HepG2 (cell line): Measurements from ENCODE around the gene RSBN1. TPM values are rescaled to one million over a fixed set of nuclear protein-coding genes. Genes with fewer than 3 reads are reported as not detected.

Source experiments
- BCL6 ChIP-seq: IDR thresholded peaks from 2 replicates; pipeline ENCODE4 v1.6.1; 2016; ENCODE audit warnings: missing genetic modification reagents, missing compliant biosample characterization
- HNRNPK ChIP-seq: fragments of 200-400 bp; formaldehyde crosslinking; IDR thresholded peaks from 2 replicates; pipeline ENCODE4 v1.6.1; 2018; ENCODE audit warnings: low read length, low read depth, moderate library complexity, mild to moderate bottlenecking; ENCODE audit not compliant: poor library complexity, severe bottlenecking
- KDM5A ChIP-seq: fragments of 200-600 bp; sonication (generic); IDR thresholded peaks from 2 replicates; pipeline ENCODE4 v1.7.0; 2018; ENCODE audit warnings: antibody characterized with exemption, mild to moderate bottlenecking, low read length, borderline replicate concordance
- NFE2L1 ChIP-seq: sonication (generic); formaldehyde crosslinking; IDR thresholded peaks from 2 replicates; pipeline ENCODE4 v1.4.0; 2020; ENCODE audit warnings: missing genetic modification reagents, mild to moderate bottlenecking, borderline replicate concordance
- PHF5A ChIP-seq: IDR thresholded peaks from one replicate; pipeline ENCODE4 v1.6.1; 2018; ENCODE audit warnings: low read depth, missing genetic modification reagents; ENCODE audit not compliant: unreplicated experiment
- SNAPC4 ChIP-seq: sonication (generic); formaldehyde crosslinking; IDR thresholded peaks from 2 replicates; pipeline ENCODE4 v1.4.0; 2020; ENCODE audit warnings: mild to moderate bottlenecking, missing genetic modification reagents
- SP4 ChIP-seq: sonication (generic); formaldehyde crosslinking; IDR thresholded peaks from 2 replicates; pipeline ENCODE4 v1.8.1; 2023; ENCODE audit warnings: mild to moderate bottlenecking, missing genetic modification reagents
- TBP ChIP-seq: sonication (generic); formaldehyde crosslinking; IDR thresholded peaks from 2 replicates; pipeline ENCODE4 v1.5.0; 2020; ENCODE audit warnings: missing genetic modification reagents
- ZNF101 ChIP-seq: sonication (generic); formaldehyde crosslinking; IDR thresholded peaks from 2 replicates; pipeline ENCODE4 v1.4.0; 2020; ENCODE audit warnings: mild to moderate bottlenecking, low read depth, missing genetic modification reagents, borderline replicate concordance
- ZNF678 ChIP-seq: sonication (generic); formaldehyde crosslinking; IDR thresholded peaks from 2 replicates; pipeline ENCODE4 v1.4.0; 2020; ENCODE audit warnings: mild to moderate bottlenecking, missing genetic modification reagents
- ZXDC ChIP-seq: sonication (generic); formaldehyde crosslinking; IDR thresholded peaks from 2 replicates; pipeline ENCODE4 v1.5.0; 2020; ENCODE audit warnings: mild to moderate bottlenecking, missing genetic modification reagents
- polyA plus RNA-seq, 8 experiments: library from polyadenylated mRNA; depleted of rRNA in 3 of 8; stranded (reverse) in 7 of 8; unstranded in 1 of 8; fragments of >200 nt; fragmentation: Illumina TruSeq in 4 of 8; extraction: Trizol in 4 of 8; gene quantifications; 2 replicates each; pipeline versions ENCODE4 v1.2.1 to v1.2.3, GENCODE V29; 2011 to 2016; ENCODE audit warnings: low read depth in 4 of 8, missing spikeins in 1 of 8, mixed read lengths in 1 of 8; ENCODE audit not compliant: insufficient read depth in 1 of 8
- total RNA-seq, 5 experiments: library from RNA; depleted of rRNA; stranded (reverse); fragments of >200 nt; fragmentation: Illumina TruSeq; extraction: Trizol; gene quantifications; 2 replicates each; pipeline ENCODE4 v1.2.3, GENCODE V29; 2016; ENCODE audit warnings: low read depth in 1 of 5

The RSBN1 gene
- total and polyA plus RNA-seq, 2 of the 13 experiments (the other 11 are each of a cell fraction or from before 2014, with no cell fraction given) = 8.3 to 10.4 TPM

DNA sequence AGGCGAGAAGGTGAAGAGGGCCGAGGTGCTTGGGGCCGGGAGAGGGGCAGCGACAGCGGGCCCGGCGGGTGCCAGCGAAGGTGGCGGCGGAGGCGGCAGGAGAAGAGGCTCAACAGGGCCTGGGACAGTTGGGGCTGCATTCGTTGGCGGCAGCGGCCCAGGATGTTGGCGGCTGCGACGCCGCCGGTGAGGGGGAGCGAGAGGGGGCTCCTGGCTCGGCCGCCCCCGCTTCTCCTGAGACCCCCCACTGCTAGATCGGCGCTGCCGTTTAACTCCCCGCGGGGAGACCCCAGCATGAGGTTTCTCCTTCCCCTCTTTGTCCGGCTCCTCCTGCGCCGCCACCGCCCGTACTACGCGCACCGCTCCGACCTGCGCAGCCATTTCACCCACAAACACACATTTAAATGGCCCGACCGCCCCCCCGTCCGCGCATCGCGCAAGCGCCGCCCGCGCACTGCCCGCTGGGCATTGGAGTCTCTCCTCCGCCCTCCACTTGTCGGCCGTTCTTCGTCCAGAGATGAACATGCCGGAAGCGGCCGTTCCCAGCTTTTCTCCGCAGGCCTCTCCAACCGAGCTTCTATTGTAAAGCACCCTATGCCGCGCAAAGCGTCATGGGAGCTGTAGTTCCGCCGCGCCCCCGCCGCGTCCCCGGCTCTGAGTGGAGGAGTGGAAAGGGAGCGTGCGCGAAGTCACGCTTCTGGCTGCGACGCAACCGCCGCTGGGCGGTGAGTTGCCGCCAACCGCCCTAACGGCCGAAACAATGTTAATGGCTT is at the start of gene RSBN1 (continued):
- peak; percentile 3; the same call in 1 of the 2 replicates for TF ChIP-seq SNAPC4
- TF ChIP-seq PHF5A = peak; percentile 17
- TF ChIP-seq TBP (CRISPR knock-in tag) = 0 out of 2 replicates have a peak, but pooled peaks have one; percentile 48
- peak; percentile 43; the same call in 1 of the 2 replicates for TF ChIP-seq BCL6 (CRISPR knock-in tag)
- TF ChIP-seq ZNF101 (CRISPR knock-in tag) = no peak
- TF ChIP-seq NFE2L1 (CRISPR knock-in tag) = 0 out of 2 replicates have a peak, but pooled peaks have one; percentile 37
- no peak for TF ChIP-seq ZXDC (CRISPR knock-in tag)
- TF ChIP-seq SP4 (CRISPR knock-in tag) = peak; percentile 75; the same call in 1 of the 2 replicates
- TF ChIP-seq KDM5A = peak; percentile 61; the same call in 1 of the 2 replicates
- no peak for TF ChIP-seq ZNF678 (CRISPR knock-in tag)
- TF ChIP-seq HNRNPK = peak; percentile 57
